Bronchial epithelial cell (primary cell): ENCODE data around the gene ACTG2. TPM values are rescaled to one million over a fixed set of nuclear protein-coding genes. Genes with fewer than 3 reads are reported as not detected.
"Not testable (repeated sequence)": the region's sequence is repeated elsewhere in the genome, so short reads cannot be mapped to it uniquely, and the experiment has no call there.

Experiments used
- DNase-seq: peaks from one replicate; pipeline ENCODE4 v3.0.0-alpha.2; 2010; ENCODE audit warnings: low read depth
- FAIRE-seq: peaks from 2 replicates; lab custom pipeline; 2011; peaks lifted over from hg19 to GRCh38; lab: Jason Lieb, UNC
- H3K27me3 ChIP-seq: 2 replicates; pipeline ENCODE4 v1.5.1; 2011; ENCODE audit warnings: low read length; ENCODE audit not compliant: control insufficient read depth, insufficient read depth
- H3K36me3 ChIP-seq: 2 replicates; pipeline ENCODE4 v1.5.1; 2011; ENCODE audit warnings: low read length; ENCODE audit not compliant: control insufficient read depth, insufficient read depth
- H3K4me3 ChIP-seq: 2 replicates; pipeline ENCODE4 v1.5.1; 2011; ENCODE audit warnings: mild to moderate bottlenecking, low read depth, low read length, control low read depth
- CTCF ChIP-seq: IDR thresholded peaks from 2 replicates; pipeline ENCODE4 v1.5.1; 2011; ENCODE audit warnings: mild to moderate bottlenecking, moderate library complexity, low read length, control low read depth, inconsistent platforms; ENCODE audit not compliant: insufficient read depth, severe bottlenecking
- total RNA-seq: library from RNA; depleted of rRNA; stranded (reverse); fragments of >200 nt; gene quantifications from 2 replicates; pipeline ENCODE4 v1.2.1, GENCODE V29; 2014

ACTG2 gene
- total RNA-seq, 1 donor from 2014 or later = not detected

GRCh38 chr2:73870084-73870483, 22.7 kb upstream of the ACTG2 start:
- DNase-seq (peak; percentile 58), FAIRE-seq (no peak)
- H3K4me3 ChIP-seq = no peak overlapping the region
- H3K36me3 ChIP-seq = peaks cover 1% of the 10 kb centered on the region
- no peak for TF ChIP-seq CTCF
- no peaks in the 10 kb centered on the region for H3K27me3 ChIP-seq

GRCh38 chr2:73877071-73877802, 15.6 kb upstream of the ACTG2 start:
- H3K4me3 ChIP-seq = no peak overlapping the region
- H3K27me3 ChIP-seq = no peaks in the 10 kb centered on the region
- FAIRE-seq = no peak
- H3K36me3 ChIP-seq = no peaks in the 10 kb centered on the region
- no peak for TF ChIP-seq CTCF
- DNase-seq = peak; percentile 77

GRCh38 chr2:73877984-73878383, 14.8 kb upstream of the ACTG2 start:
- DNase-seq, H3K27me3 ChIP-seq, H3K4me3 ChIP-seq, FAIRE-seq, H3K36me3 ChIP-seq: not testable (repeated sequence)

GRCh38 chr2:73885406-73885805, 7.4 kb upstream of the ACTG2 start:
- Histone ChIP-seq H3K4me3 (no peak overlapping the region), H3K27me3 (no peaks in the 10 kb centered on the region), H3K36me3 (no peaks in the 10 kb centered on the region)
- FAIRE-seq (no peak), DNase-seq (no peak)
- no peak for TF ChIP-seq CTCF

GRCh38 chr2:73886357-73886756, 6.5 kb upstream of the ACTG2 start:
- Histone ChIP-seq H3K36me3 (no peaks in the 10 kb centered on the region), H3K27me3 (no peaks in the 10 kb centered on the region), H3K4me3 (no peak overlapping the region)
- FAIRE-seq (no peak), DNase-seq (no peak)
- TF ChIP-seq CTCF = no peak

DNA sequence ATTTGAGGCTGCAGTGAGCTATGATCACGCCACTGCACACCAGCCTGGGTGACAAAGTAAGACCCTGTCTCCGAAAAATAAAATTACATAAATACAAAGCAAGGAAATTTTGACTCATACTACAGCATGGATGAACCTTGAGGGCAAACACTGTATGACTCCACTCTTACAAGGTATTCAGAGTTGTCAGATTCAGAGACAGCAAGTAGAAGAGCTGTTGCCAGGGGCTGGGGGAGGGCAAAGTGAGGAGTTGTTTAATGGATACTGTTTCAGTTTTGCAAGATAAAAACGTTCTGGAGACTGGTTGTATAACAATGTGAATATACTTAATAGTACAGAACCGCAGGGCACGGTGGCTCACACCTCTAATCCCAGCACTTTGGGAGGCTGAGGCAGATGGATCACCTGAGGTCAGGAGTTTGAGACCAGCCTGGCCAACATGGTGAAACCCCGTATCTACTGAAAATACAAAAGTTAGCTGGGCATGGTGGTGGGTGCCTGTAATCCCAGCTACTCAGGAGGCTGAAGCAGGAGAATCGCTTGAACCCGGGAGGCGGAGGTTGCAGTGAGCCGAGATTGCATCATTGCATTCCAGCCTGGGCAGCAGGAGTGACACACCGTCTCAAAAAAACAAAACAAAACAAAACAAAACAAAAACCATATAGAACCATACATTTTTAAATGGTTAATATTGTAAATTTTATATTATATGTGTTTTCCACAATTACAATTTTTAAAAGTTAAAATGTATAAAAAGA, 5.0 kb upstream of the ACTG2 start:
- FAIRE-seq, H3K4me3 ChIP-seq, H3K36me3 ChIP-seq, H3K27me3 ChIP-seq: not testable (repeated sequence)
- DNase-seq = peak; percentile 64

DNA sequence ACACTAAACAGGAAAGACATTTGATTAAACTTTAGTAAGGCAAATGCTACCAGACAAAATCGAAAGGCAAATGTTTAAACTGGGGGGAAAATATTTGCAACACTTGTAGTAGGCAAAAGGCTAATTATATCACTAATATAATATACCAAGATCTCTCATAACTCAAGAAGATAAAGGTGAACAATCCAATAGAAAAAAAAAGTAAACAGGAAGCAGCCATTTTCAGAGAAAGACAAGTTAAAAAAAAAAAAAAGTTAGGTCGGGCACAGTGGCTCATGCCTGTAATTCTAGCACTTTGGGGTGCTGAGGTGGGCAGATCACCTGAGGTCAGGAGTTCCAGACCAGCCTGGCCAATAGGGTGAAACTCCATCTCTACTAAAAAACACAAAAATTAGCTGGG, 4.4 kb upstream of the ACTG2 start:
- TF ChIP-seq CTCF = no peak
- FAIRE-seq (no peak), DNase-seq (no peak)
- no peaks in the 10 kb centered on the region for H3K27me3 ChIP-seq
- H3K4me3 ChIP-seq = no peak overlapping the region
- no peaks in the 10 kb centered on the region for H3K36me3 ChIP-seq
